Endometrial microvascular endothelial cells (primary cell): ENCODE data around the gene IL1RL2. TPM values are rescaled to one million over a fixed set of nuclear protein-coding genes. Genes with fewer than 3 reads are reported as not detected.

Source experiments
- in situ Hi-C: cut with HindIII; loops from 2 replicates; pipeline ENCODE4 v1.10.0; 2017; ENCODE audit warnings: low sequenced_read_pairs, low pct_unique_long_range_greater_than_20kb; ENCODE audit errors: inconsistent ontology term
- total RNA-seq: library from RNA; depleted of rRNA; stranded (reverse); fragments of >200 nt; gene quantifications from one replicate; pipeline ENCODE4 v1.2.3, GENCODE V29; 2015; ENCODE audit errors: inconsistent ontology term

IL1RL2 gene
- total RNA-seq, 1 donor from 2014 or later: not detected

DNA sequence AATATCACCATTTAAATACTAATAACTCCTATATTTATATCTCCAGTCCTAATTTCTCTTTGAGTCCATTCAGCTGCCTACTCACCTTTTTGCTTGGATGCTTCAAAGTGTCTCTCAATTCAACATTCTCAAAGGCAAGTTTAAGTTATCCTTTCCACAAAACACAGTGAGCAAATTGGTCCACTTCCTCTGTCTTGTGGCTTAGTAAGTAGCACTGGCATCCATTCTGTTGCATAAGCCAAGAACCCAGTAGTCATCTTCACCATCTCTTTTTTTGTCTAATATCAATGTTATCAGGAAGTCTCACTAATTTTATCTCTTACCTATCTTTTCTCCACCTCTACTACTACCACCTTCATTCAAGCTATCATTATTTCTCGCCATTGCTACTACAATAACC is 97.2 kb downstream of the IL1RL2 start:
- in situ Hi-C loops: no loop called here

DNA sequence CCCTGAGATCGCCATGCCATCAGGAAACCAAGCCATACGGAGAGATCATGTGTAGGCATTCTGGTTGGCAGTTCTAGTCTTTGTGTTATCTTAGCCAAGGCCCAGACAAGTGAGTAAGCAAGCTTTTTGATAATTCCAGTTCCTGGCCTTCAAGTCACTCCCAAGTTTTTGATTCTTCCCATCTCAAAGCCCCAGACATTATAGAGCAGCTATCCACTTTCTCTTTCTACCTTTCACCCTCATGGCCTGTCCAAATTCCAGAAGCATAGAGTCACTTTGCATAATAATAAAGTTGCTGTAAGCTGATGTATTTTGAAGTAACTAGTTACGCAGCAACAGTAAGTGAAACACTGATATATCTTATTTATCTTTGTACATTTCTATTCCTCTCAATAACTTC is 97.8 kb downstream of the IL1RL2 start:
- in situ Hi-C loops: no loop called here

DNA sequence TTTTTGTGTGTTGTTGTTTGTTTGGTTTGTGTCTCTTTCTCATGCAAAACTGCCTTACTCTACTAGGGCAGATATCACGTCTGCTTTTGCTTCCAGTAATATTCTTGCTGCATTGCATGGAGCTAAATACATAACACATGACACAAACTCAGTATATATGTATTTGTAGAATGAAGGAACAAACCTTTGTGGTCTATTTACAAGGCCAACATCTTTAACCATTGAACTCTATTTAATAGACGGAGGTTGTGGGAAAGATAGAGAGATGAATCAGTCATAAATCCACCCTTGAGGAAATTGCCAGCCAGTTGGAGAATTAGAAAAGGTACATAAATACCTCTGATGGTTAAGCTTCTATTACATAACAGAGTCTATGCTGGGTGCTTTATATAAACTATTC is 98.5 kb downstream of the IL1RL2 start:
- in situ Hi-C loops: no loop called here

DNA sequence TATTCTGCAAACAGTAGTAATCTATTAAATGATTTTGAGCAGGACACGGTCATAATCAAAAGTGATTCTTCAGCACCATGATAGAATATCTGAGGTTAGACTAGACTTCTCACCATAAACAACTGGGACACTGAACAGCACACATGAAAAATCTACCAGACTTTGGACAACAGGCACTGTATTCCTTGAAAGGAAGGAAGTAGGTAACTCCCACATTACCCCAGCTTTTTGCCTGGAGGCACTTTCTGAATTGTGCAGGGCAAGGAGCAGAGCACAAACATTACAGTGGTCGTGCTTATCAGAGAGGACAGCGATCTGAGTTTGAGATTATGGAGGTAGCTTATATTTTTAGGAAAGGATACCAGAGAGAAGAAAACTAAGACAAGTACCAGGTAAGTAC is 99.2 kb downstream of the IL1RL2 start:
- in situ Hi-C loops: no loop called here

DNA sequence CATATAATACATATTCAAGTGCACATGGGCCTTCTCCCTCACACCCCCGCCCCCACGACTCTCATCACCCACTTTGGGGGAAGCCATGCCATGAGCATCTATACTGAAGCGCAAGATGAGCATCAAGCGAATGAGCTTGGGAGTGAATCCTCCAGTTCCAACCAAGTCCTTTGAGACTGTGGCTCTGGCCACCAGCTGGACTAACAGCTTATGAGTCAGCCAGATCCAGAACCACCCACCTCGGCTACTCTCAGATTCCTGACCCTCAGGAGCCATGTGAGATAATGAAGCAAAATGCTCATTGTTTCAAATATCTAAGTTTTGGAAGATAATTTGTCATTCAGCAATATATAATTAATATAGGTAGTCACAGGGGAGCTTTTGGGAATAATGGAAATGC is 102.3 kb downstream of the IL1RL2 start:
- in situ Hi-C loops: no loop called here

Other genes with a start within 250 kb of the IL1RL2 start
- gene IL1R2, start 195.1 kb upstream of the IL1RL2 start, total RNA-seq: not detected
- gene IL1R1, start 44.3 kb upstream of the IL1RL2 start, total RNA-seq: 4.4 TPM
- gene IL1RL1, start 124.5 kb downstream of the IL1RL2 start, total RNA-seq: 128 TPM
- 6.8 TPM for gene IL18R1, start 168.8 kb downstream of the IL1RL2 start, total RNA-seq
- gene IL18RAP, start 236.1 kb downstream of the IL1RL2 start, total RNA-seq: not detected